IMR-90 (cell line): ENCODE data around the gene UVSSA. TPM values are rescaled to one million over a fixed set of nuclear protein-coding genes. Genes with fewer than 3 reads are reported as not detected.

Experiments
- ATAC-seq: fragments of 200-7000 bp; cut with Tn5 transposase; 2 replicates; pipeline ENCODE4 v1.9.1; 2020; ENCODE audit warnings: low read depth, mild to moderate bottlenecking, moderate library complexity
- BruUV-seq: library from RNA; stranded (reverse); fragments of 400-500 nt; replicated peaks from 2 replicates; lab custom pipeline; 2021; lab: Mats Ljungman, UMichigan
- CTCF ChIA-PET: fragments of 300-600 bp; formaldehyde crosslinking; extraction: SDS; loops from one replicate; lab custom pipeline; 2021; ENCODE audit warnings: antibody characterized with exemption; lab: Yijun Ruan, JAX
- POLR2A ChIA-PET: fragments of 300-600 bp; sonication (Branson Sonifier 250); formaldehyde crosslinking; loops from one replicate; lab custom pipeline; 2022; ENCODE audit warnings: antibody characterized with exemption; ENCODE audit not compliant: unreplicated experiment; lab: Charles Lee
- DNase-seq: peaks from one replicate; pipeline ENCODE4 v3.0.0; 2013
- H2AFZ ChIP-seq: replicated peaks from 2 replicates; pipeline ENCODE3; 2013; ENCODE audit warnings: low read length, mild to moderate bottlenecking; ENCODE audit not compliant: poor library complexity
- H2AK5ac ChIP-seq: 2 replicates; pipeline ENCODE4 v1.6.1; 2013; ENCODE audit warnings: low read depth, low read length, inconsistent platforms
- H2AK9ac ChIP-seq: replicated peaks from 2 replicates; pipeline ENCODE3; 2013; ENCODE audit warnings: mild to moderate bottlenecking, low read depth, low read length, moderate library complexity; ENCODE audit not compliant: poor library complexity
- H2BK120ac ChIP-seq: 2 replicates; pipeline ENCODE4 v1.6.1; 2013; ENCODE audit warnings: low read depth, low read length, inconsistent platforms
- H2BK15ac ChIP-seq: 3 replicates; pipeline ENCODE4 v1.6.1; 2013; ENCODE audit warnings: low read depth, low read length, inconsistent platforms
- H2BK20ac ChIP-seq: 2 replicates; pipeline ENCODE4 v1.6.1; 2013; ENCODE audit warnings: low read depth, mild to moderate bottlenecking, inconsistent platforms, low read length, moderate library complexity
- H2BK5ac ChIP-seq: 2 replicates; pipeline ENCODE4 v1.6.1; 2013; ENCODE audit warnings: mild to moderate bottlenecking, low read depth, low read length, inconsistent platforms; ENCODE audit not compliant: poor library complexity, severe bottlenecking
- H3K14ac ChIP-seq: replicated peaks from 2 replicates; pipeline ENCODE4 v1.6.1; 2013; ENCODE audit warnings: low read depth, low read length, inconsistent platforms
- H3K18ac ChIP-seq: 2 replicates; pipeline ENCODE4 v1.6.1; 2013; ENCODE audit warnings: low read depth, low read length, control low read depth
- H3K23ac ChIP-seq: 2 replicates; pipeline ENCODE4 v1.6.1; 2013; ENCODE audit warnings: low read depth, low read length, inconsistent platforms
- H3K27ac ChIP-seq: 2 replicates; pipeline ENCODE4 v1.5.1; 2013; ENCODE audit warnings: mild to moderate bottlenecking, control low read depth, low read length; ENCODE audit not compliant: insufficient read depth
- H3K27me3 ChIP-seq: 2 replicates; pipeline ENCODE4 v1.6.1; 2013; ENCODE audit warnings: low read length; ENCODE audit not compliant: control insufficient read depth, insufficient read depth
- H3K36me3 ChIP-seq: 2 replicates; pipeline ENCODE4 v1.6.1; 2013; ENCODE audit warnings: low read length, mixed read lengths; ENCODE audit not compliant: control insufficient read depth, insufficient read depth
- H3K4ac ChIP-seq: 2 replicates; pipeline ENCODE4 v1.6.1; 2013; ENCODE audit warnings: low read depth, low read length, inconsistent platforms
- H3K4me1 ChIP-seq: 2 replicates; pipeline ENCODE4 v1.6.1; 2013; ENCODE audit warnings: low read length, mixed read lengths; ENCODE audit not compliant: control insufficient read depth, insufficient read depth
- H3K4me2 ChIP-seq: 2 replicates; pipeline ENCODE4 v1.6.1; 2013; ENCODE audit warnings: low read depth, mild to moderate bottlenecking, control low read depth, low read length, moderate library complexity
- H3K4me3 ChIP-seq: 2 replicates; pipeline ENCODE4 v1.5.1; 2013; ENCODE audit warnings: low read depth, mild to moderate bottlenecking, control low read depth, low read length, moderate library complexity; ENCODE audit not compliant: insufficient read depth
- H3K56ac ChIP-seq: 2 replicates; pipeline ENCODE4 v1.6.1; 2013; ENCODE audit warnings: low read length, inconsistent platforms; ENCODE audit not compliant: insufficient read depth; ENCODE audit errors: extremely low read depth
- H3K79me1 ChIP-seq, 2 experiments: 2 replicates each; pipeline ENCODE4 v1.6.1; 2013; ENCODE audit warnings: low read length in 2 of 2, inconsistent platforms in 1 of 2, low read depth in 1 of 2
- H3K9ac ChIP-seq: 2 replicates; pipeline ENCODE4 v1.6.1; 2013; ENCODE audit warnings: low read depth, low read length, control low read depth
- H3K9me1 ChIP-seq: 2 replicates; pipeline ENCODE4 v1.6.1; 2013; ENCODE audit warnings: low read length, inconsistent platforms; ENCODE audit not compliant: insufficient read depth
- H3K9me3 ChIP-seq: 2 replicates; pipeline ENCODE4 v1.6.1; 2013; ENCODE audit warnings: low read length; ENCODE audit not compliant: control insufficient read depth, insufficient read depth
- H4K20me1 ChIP-seq: 2 replicates; pipeline ENCODE4 v1.6.1; 2013; ENCODE audit warnings: low read length, inconsistent platforms; ENCODE audit not compliant: insufficient read depth
- H4K5ac ChIP-seq: 2 replicates; pipeline ENCODE4 v1.6.1; 2013; ENCODE audit warnings: mild to moderate bottlenecking, low read depth, low read length, control low read depth
- H4K8ac ChIP-seq, 2 experiments: 2 replicates each; pipeline ENCODE4 v1.6.1; 2013; ENCODE audit warnings: low read depth in 2 of 2, low read length in 2 of 2, control low read depth in 1 of 2, inconsistent platforms in 1 of 2
- H4K91ac ChIP-seq: 2 replicates; pipeline ENCODE4 v1.6.1; 2013; ENCODE audit warnings: low read depth, low read length, inconsistent platforms; ENCODE audit not compliant: insufficient read depth
- BHLHE40 ChIP-seq: fragments of 150-350 bp; IDR thresholded peaks from 2 replicates; pipeline ENCODE4 v1.6.1; 2016; ENCODE audit warnings: mild to moderate bottlenecking, low read depth, low read length
- CEBPB ChIP-seq: IDR thresholded peaks from 2 replicates; pipeline ENCODE4 v1.6.1; 2012; ENCODE audit warnings: low read depth, low read length, improper control_type of control experiment
- CHD1 ChIP-seq: IDR thresholded peaks from 2 replicates; pipeline ENCODE4 v1.6.1; 2012; ENCODE audit warnings: low read depth, low read length, improper control_type of control experiment
- CTCF ChIP-seq: conservative IDR thresholded peaks from 2 replicates; pipeline ENCODE4 v1.5.1; 2012; ENCODE audit warnings: mild to moderate bottlenecking, low read depth, low read length, improper control_type of control experiment
- ELK1 ChIP-seq: fragments of 150-350 bp; IDR thresholded peaks from 2 replicates; pipeline ENCODE4 v1.6.1; 2016; ENCODE audit warnings: low read depth, mild to moderate bottlenecking, low read length, moderate library complexity, borderline replicate concordance
- FOS ChIP-seq: fragments of 150-350 bp; IDR thresholded peaks from 2 replicates; pipeline ENCODE4 v1.6.1; 2016; ENCODE audit warnings: low read depth, low read length
- MAFK ChIP-seq: IDR thresholded peaks from 2 replicates; pipeline ENCODE4 v1.6.1; 2012; ENCODE audit warnings: low read depth, low read length, improper control_type of control experiment
- MAZ ChIP-seq: IDR thresholded peaks from 2 replicates; pipeline ENCODE4 v1.6.1; 2012; ENCODE audit warnings: low read depth, mild to moderate bottlenecking, low read length, improper control_type of control experiment, moderate library complexity, borderline replicate concordance
- MXI1 ChIP-seq: IDR thresholded peaks from 2 replicates; pipeline ENCODE4 v1.6.1; 2012; ENCODE audit warnings: low read depth, mild to moderate bottlenecking, low read length, moderate library complexity, borderline replicate concordance
- POLR2A ChIP-seq: IDR thresholded peaks from 2 replicates; pipeline ENCODE4 v1.6.1; 2012; ENCODE audit warnings: mild to moderate bottlenecking, low read depth, low read length
- RAD21 ChIP-seq: IDR thresholded peaks from 2 replicates; pipeline ENCODE4 v1.6.1; 2012; ENCODE audit warnings: low read length, improper control_type of control experiment
- RCOR1 ChIP-seq: IDR thresholded peaks from 2 replicates; pipeline ENCODE4 v1.6.1; 2012; ENCODE audit warnings: mild to moderate bottlenecking, low read length, improper control_type of control experiment; ENCODE audit not compliant: insufficient replicate concordance
- RFX5 ChIP-seq: IDR thresholded peaks from 2 replicates; pipeline ENCODE4 v1.8.0; 2012; ENCODE audit warnings: low read depth, mild to moderate bottlenecking, low read length, moderate library complexity
- SMC3 ChIP-seq: fragments of 150-350 bp; IDR thresholded peaks from 2 replicates; pipeline ENCODE4 v1.6.1; 2016; ENCODE audit warnings: low read depth, mild to moderate bottlenecking, antibody characterized with exemption, low read length, moderate library complexity
- WGBS, 2 experiments: methylation state at CpG; one replicate each; pipeline versions ENCODE4 v1.1.5 to v1.1.7; 2013; ENCODE audit warnings: missing lambda C conversion rate in 2 of 2; ENCODE audit not compliant: insufficient read length in 1 of 2; ENCODE audit errors: extremely low coverage in 2 of 2; 5-methylcytosine and 5-hydroxymethylcytosine counted together
- dilution Hi-C: fragments of 300-500 bp; cut with HindIII; formaldehyde crosslinking; loops from one replicate; pipeline ENCODE4 v1.14.3; 2018; ENCODE audit warnings: low sequenced_read_pairs; ENCODE audit not compliant: unreplicated experiment
- in situ Hi-C: fragments of 300-500 bp; cut with MboI; formaldehyde crosslinking; loops from 3 replicates; pipeline ENCODE4 v1.14.3; 2019; ENCODE audit warnings: low sequenced_read_pairs, inconsistent platforms, mixed read lengths
- intact Hi-C: fragments of 100-400 bp; cut with micrococcal nuclease; formaldehyde crosslinking; loops from 2 replicates; pipeline ENCODE4 v1.10.0; 2022
- polyA plus RNA-seq, 3 experiments: library from polyadenylated mRNA; depleted of rRNA; stranded (reverse); fragments of >200 nt; gene quantifications; 2 replicates each; pipeline ENCODE4 v1.2.3, GENCODE V29; 2012; ENCODE audit warnings: low replicate concordance in 1 of 3
- total RNA-seq: library from RNA; depleted of rRNA; stranded (reverse); fragments of >200 nt; gene quantifications from 2 replicates; pipeline ENCODE4 v1.2.3, GENCODE V29; 2012
- TF ChIP-seq, protein P1 (sequence below): fragments of 150-350 bp; IDR thresholded peaks from 2 replicates; pipeline ENCODE4 v1.6.1; 2017; ENCODE audit warnings: mild to moderate bottlenecking, antibody characterized with exemption, low read length, low read depth

The UVSSA gene
- total and polyA plus RNA-seq, 2 of the 4 experiments (the other 2 are of a cell fraction): 1.4 to 8.4 TPM

- Histone ChIP-seq H3K4me3 (no peak overlapping the region), H2BK120ac (no peak overlapping the region), H3K18ac (no peak overlapping the region), H3K27me3 (peaks cover 45% of the 10 kb centered on the region), H2AK5ac (no peak overlapping the region), H3K9me3 (peaks cover 1% of the 10 kb centered on the region), H4K8ac (no peak overlapping the region), H2BK20ac (no peak overlapping the region), H3K4me2 (no peak overlapping the region), H3K4ac (no peak overlapping the region), H3K4me1 (no peaks in the 10 kb centered on the region), H3K36me3 (no peaks in the 10 kb centered on the region), H3K56ac (no peak overlapping the region), H2BK15ac (no peak overlapping the region), H3K79me1 (no peaks in the 10 kb centered on the region), H3K14ac (no peak overlapping the region), H2AFZ (no peak overlapping the region), H4K91ac (no peak overlapping the region), H4K20me1 (no peaks in the 10 kb centered on the region), H3K23ac (no peak overlapping the region), H2AK9ac (no peak overlapping the region), H3K9ac (no peak overlapping the region), H3K9me1 (no peaks in the 10 kb centered on the region), H4K5ac (no peak overlapping the region), H3K27ac (no peak overlapping the region), H2BK5ac (no peak overlapping the region)
- BruUV-seq: no TSS peak
- intact Hi-C loops: no loop called here
- POLR2A ChIA-PET: no interaction called here
- ATAC-seq: no peak
- CTCF ChIA-PET: no interaction called here
- dilution Hi-C loops: no loop called here
- in situ Hi-C loops: no loop called here
- DNase-seq: no peak
- 80% methylated on average over 5 of the region's 33 CpGs; no CpG with 5 or more reads in 1 of the 2 experiments for WGBS, 2 experiments
- TF ChIP-seq MXI1: no peak
- TF ChIP-seq ELK1: no peak
- TF ChIP-seq, protein P1, sequence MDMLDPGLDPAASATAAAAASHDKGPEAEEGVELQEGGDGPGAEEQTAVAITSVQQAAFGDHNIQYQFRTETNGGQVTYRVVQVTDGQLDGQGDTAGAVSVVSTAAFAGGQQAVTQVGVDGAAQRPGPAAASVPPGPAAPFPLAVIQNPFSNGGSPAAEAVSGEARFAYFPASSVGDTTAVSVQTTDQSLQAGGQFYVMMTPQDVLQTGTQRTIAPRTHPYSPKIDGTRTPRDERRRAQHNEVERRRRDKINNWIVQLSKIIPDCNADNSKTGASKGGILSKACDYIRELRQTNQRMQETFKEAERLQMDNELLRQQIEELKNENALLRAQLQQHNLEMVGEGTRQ: no peak
- TF ChIP-seq CHD1: no peak
- TF ChIP-seq CTCF: no peak
- TF ChIP-seq MAZ: no peak
- no peak for TF ChIP-seq SMC3
- TF ChIP-seq RCOR1: no peak
- TF ChIP-seq BHLHE40: no peak
- TF ChIP-seq RFX5: no peak
- no peak for TF ChIP-seq RAD21
- no peak for TF ChIP-seq MAFK
- no peak for TF ChIP-seq FOS
- no peak for TF ChIP-seq POLR2A
- no peak for TF ChIP-seq CEBPB
Measured at GRCh38 chr4:1417522-1418390, 70.7 kb downstream of the UVSSA start.
